HG02870 (cell line): ENCODE data around the gene POMC.
"Not testable (repeated sequence)": the region's sequence is repeated elsewhere in the genome, so short reads cannot be mapped to it uniquely, and the experiment has no call there.

Source experiments
- ATAC-seq: cut with Tn5 transposase; IDR thresholded peaks from one replicate; pipeline ENCODE4 v1.9.1; 2021; ENCODE audit warnings: mild to moderate bottlenecking, moderate library complexity; ENCODE audit not compliant: unreplicated experiment

POMC gene

DNA sequence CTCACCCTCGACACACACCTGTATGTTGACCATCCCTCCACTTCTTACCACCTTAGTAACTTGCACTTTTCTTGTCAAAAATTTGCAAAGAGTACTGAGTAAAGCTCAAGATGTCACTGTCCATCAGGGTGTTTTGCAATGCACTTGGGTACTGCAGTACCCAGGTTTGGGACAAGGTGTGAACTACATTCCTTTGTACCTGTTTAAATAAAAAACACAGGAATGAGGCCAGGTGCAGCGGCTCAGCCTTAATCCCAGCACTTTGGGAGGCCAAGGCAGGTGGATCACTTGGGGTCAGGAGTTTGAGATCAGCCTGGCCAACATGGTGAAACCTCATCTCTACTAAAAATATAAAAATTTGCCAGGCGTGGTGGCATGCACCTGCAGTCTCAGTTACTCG is 27.8 kb downstream of the POMC start:
- ATAC-seq = not testable (repeated sequence)

DNA sequence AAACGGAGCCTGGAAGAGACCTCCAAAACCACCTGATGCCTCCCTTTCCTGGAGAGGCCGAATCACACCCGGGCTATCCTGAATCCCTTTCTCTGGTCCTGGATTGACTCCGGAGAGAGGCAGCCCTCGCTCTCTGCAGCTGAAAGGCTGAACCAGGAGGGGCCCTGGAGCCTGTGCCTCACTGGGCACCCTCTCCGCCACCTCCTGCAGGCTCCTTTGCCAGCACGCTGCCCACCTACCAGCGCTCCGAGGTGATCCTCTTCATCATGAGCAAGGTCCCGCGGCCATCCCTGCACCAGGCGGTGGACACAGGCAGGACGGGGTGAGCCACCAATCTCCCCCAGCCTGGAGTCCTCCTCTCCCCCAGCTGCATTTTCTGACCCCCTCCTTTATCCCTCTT is 35.7 kb downstream of the POMC start:
- no peak for ATAC-seq

GRCh38 chr2:25132299-25132635 is 36.1 kb downstream of the POMC start:
- ATAC-seq = no peak

- no peak for ATAC-seq
Observed at GRCh38 chr2:25131567-25132298, 36.6 kb downstream of the POMC start.

GRCh38 chr2:25131253-25131566 is 37.2 kb downstream of the POMC start:
- ATAC-seq = no peak

GRCh38 chr2:25129901-25130520 is 38.4 kb downstream of the POMC start:
- no peak for ATAC-seq

DNA sequence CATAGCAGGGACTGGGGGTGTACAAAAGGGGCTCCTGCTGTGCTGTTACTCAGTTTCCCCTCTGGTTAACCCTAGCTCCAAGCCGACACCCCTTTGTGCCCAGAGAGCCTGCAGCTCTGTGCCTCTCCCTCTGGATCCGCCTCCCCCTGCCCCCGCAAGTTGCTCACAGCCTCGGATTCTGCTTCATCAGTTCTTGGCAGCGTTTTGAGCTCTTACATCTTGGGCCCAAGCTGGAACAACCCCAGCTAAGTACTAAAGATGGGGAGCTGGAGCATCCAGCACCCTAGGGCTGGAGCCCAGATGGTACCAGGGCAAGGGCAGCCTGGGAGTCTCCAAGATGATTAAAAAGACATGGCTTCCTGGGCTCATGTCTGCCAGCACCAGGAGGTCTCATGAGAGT is 40.7 kb downstream of the POMC start:
- ATAC-seq = no peak

DNA sequence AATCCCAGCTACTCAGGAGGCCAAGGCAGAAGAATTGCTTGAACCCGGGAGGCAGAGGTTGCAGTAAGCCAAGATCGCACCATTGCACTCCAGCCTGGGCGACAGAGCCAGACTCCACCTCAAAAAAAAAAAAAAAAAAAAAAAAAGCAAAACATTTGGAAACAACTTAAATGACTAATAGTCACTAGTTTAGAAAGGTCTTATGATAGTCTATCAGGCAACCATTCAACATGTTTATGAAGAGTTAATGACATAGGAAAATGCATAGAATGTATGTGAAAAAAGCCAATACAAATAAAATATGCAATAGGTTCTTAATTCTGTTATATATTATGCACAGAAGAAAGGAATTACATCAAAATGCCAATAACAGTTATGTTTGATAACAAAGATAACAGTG is 41.3 kb downstream of the POMC start:
- ATAC-seq = not testable (repeated sequence)

DNA sequence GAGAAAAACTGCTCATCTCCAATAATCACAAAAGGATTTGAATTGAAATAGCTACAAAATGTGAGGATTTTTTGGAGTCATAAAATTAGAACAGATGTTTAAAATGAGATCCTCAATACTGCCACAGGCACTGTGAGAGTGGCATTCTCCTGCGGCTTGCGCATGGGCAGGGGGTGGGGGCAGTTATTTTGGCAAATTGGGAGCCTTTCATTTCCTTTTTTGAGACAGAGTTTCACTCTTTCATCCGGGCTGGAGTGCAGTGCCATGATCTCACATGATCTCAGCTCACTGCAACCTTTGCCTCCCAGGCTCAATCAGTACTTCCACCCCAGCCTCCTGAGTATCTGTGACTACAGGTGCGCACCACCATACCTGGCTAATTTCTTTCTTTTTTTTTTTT is 42.4 kb downstream of the POMC start:
- ATAC-seq = no peak

DNA sequence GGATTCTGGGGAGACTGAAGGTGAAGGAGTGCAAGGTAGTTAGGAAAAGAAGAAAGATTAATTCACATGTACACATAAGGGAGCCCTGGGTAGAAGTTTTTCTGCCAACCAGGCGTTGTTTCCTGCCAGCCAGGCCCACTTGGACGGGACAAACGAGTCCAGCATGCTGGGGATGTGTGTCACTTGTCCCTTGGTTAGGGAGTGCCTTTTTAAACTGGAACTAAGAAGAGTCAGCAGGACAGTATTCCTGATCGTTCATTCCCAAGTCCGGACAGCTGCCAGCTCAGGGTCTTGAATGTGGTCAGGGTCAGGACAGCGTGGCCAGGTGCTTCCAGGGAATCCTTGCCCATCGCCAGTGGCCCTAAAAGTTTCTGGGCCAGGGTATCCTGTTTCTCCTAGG is 43.2 kb downstream of the POMC start:
- ATAC-seq = no peak

DNA sequence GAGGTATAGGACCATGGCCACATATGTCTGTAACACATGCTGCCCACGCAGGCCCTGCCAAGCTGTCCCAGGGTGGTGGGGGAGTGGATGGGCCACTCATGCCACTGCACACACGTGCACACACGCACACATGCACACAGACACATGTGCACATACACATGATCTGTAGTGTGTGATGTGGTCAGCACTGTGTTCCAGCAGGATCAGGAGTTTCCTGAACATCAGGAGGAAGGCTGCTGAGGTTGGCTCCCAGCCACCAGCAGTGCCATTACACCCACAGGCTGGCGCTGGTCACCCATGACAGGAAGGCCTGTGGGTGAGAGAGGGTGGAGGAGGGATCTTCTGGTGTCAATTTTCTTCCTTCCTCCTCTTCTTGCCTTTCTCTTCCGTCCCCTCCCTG is 44.7 kb downstream of the POMC start:
- ATAC-seq = no peak

DNA sequence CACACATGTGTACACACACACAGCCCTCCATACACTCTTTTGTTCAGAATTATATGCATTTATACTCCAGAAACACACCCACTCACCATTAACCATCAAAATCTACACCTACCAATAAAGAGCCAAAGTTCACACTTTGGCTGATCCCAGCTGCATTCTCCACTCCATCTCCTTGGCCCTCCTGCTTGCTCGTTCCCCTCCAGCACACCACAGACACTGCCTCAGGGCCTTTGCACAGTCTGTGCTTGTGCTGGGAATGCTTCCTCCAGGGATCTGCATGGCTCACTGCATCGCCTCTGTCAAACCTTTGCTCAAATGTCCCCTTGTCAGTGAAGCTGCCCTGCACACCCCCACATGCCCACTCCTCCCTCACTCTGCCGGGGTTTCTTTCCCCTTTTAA is 46.0 kb downstream of the POMC start:
- no peak for ATAC-seq

- ATAC-seq = no peak
Observed at GRCh38 chr2:25119263-25119662, 49.1 kb downstream of the POMC start.

DNA sequence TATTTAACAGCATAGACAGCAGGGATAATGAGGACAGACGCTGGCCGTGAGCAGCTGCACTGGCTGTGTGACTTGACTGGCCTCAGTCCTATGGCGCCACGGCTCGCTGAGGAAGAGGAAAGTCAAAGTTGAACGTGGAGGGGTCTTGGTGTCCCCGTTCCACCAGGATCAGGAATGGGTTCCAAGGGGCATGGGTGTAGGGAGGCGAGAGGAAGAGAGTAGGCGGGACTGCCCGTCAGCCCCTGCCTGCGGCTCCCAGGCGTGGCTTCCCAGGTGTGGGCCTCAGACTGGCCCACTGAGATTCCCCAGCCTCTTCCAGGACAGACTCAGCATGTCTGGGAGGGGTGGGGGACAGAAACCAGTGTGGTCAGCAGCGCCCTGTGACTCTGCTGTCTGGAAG is 51.4 kb downstream of the POMC start:
- no peak for ATAC-seq

GRCh38 chr2:25115902-25116301 is 52.5 kb downstream of the POMC start:
- no peak for ATAC-seq

DNA sequence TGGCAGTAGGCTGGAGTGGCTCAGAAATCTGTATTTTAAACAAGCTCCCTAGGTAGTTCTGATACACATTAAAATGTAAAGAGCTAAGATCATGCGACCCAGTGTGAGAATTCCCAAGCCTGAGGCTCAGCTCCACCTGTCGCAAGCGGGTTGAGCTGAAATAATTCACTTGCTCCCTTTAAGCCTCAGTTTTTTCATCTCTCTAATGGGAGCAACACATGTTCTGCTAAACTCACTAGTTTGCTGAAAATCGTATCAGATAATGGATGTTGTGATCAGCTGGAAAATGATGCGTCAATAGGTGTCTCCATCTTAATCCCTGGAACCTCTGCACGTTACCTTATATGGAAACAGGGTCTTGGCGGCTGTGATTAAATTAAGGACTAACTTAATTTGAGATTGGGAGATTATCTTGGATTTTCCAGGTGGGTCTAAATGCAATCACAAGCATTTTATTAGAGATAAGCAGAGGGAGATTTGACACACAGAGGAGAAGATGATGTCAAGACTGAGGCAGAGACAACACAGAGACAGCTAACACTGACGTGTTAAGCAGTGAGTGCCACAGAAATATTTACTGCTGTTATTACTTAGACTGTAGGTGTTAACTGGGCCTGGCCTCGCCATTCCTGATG is 53.0 kb downstream of the POMC start:
- ATAC-seq = no peak

DNA sequence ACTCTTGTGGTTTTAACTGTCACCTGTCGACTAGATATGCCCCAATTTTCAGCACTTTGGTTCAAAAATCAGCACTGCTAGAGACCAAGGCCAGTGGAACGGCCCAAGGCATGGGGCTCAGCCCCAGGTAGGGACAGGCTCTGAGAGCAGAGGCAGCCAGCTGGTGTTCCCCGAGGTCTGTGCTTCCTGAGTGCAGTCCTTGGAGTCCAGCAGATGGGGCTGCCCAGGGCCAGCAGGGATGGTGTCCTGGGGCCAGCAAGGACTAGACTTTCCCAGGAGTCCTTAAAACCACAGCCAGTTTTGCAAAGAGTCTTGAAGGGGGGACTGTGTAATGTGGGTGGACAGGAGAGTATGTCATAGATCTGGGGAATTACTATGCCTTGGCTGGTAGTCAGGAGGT is 56.3 kb downstream of the POMC start:
- no peak for ATAC-seq
